22Rv1 (cell line): Measurements from ENCODE around the gene ELF2.
A peak's percentile ranks its signal among the peaks of the same experiment; 100 is the strongest.

Experiments used
- H3K27ac ChIP-seq: fragments of 450-650 bp; 2 replicates; pipeline ENCODE4 v1.5.1; 2017
- CTCF ChIP-seq: fragments of 450-650 bp; IDR thresholded peaks from 2 replicates; pipeline ENCODE4 v1.5.1; 2017; ENCODE audit warnings: mild to moderate bottlenecking
- ZFX ChIP-seq: fragments of 450-650 bp; IDR thresholded peaks from 2 replicates; pipeline ENCODE4 v1.6.1; 2017; ENCODE audit warnings: antibody characterized with exemption, borderline replicate concordance

Gene ELF2

DNA sequence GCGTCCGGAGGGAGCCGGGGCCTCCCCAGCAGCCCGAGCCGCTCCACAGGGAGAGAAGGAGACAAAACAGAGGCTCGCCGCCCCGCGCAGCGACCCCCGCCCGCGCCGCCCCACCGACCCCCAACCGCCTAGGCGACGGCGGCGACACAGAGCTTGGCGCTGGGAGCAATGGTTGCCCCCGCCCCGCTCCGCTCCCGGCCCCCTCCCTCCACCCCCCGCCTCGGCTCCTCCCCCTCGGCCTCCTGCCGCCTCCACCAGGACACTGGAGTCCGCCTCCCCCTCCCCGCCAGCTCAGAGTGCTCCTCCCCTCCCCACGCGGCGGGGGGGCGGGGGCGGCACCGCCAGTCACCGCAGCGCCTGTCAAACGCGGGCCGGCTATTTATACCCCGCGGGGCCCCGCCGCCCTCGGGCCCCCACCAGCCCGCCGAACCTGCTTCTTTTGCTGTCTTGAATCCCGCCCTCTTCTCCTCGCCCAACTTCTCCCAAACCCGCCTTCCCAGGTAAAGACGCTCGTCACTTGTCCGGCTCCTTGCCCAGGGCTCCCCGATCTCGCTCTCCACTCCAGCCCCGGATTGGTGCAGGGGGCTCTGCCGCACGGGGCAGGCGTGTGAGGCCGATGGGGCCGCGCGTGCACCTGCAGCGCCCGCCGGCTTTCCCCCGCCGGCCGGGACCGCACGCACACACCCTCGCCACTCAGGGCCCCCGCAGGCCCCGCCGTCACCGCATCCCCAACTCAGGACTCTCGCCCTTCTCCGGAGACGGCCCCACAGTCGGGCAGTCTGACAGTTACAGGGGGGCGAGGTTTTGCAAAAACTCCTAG is at the start of gene ELF2:
Gene ELF2 (minus strand): TSS at position 170 of the 820 bp plus-strand sequence. CDS start 39,517 bp downstream, outside the sequence.
- no peak for TF ChIP-seq ZFX
- no peak for TF ChIP-seq CTCF
- H3K27ac ChIP-seq: peak within 1 kb of the TSS; percentile 98

DNA sequence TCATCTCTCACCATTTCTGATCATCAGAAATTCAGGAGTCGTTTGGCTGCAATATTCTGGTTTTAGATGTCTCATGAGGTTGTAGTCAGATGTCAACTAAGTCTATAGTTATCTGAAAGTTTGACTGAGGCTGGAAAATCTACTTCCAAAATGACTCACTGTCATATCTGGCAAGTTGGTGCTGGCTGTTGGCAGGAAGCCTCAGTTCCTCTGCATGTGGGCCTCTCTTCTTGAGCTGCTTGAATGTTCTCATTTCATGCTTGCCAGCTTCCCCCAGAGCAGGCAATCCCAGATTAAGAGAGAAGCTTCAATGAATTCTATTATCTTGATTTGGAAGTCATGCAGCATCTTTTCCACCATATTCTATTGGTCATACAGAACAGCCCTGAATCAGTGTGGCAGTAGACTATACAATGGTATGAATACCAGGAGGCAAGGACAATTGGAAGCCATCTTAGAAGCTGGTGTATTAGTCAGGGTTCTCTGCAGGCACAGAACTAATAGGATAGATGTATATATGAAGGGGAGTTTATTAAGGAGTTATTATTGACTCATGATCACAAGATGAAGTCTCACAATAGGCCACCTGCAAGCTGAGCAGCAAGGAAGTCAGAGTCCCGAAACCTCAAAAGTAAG is 46.8 kb upstream of the ELF2 start:
- TF ChIP-seq CTCF (no peak), ZFX (no peak)
- H3K27ac ChIP-seq: no peak overlapping the region

DNA sequence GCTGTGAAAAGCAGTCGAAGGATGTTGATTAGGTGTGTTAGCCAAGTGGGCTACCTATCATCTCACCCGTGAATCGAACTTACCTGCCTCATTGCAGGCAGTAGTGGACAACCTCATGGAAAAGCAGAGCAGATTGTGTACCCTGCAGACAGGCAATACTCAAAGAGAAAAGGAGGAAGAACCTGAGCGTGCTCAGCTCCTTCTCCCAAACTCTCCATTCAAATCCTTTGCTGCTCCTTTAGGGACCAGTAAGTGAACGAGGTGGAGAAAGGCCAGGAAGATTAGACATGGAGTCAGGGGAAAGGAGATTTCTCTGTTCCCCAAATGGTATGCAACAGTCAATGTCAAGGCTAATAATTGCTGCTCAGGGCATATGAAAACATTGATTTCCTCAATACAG is 45.2 kb upstream of the ELF2 start:
- TF ChIP-seq ZFX (no peak), CTCF (no peak)
- no peak overlapping the region for H3K27ac ChIP-seq

GRCh38 chr4:139221687-139222086 is 44.7 kb upstream of the ELF2 start:
- TF ChIP-seq CTCF (no peak), ZFX (no peak)
- no peak overlapping the region for H3K27ac ChIP-seq

GRCh38 chr4:139219450-139220055 is 42.5 kb upstream of the ELF2 start:
- H3K27ac ChIP-seq: no peak overlapping the region

DNA sequence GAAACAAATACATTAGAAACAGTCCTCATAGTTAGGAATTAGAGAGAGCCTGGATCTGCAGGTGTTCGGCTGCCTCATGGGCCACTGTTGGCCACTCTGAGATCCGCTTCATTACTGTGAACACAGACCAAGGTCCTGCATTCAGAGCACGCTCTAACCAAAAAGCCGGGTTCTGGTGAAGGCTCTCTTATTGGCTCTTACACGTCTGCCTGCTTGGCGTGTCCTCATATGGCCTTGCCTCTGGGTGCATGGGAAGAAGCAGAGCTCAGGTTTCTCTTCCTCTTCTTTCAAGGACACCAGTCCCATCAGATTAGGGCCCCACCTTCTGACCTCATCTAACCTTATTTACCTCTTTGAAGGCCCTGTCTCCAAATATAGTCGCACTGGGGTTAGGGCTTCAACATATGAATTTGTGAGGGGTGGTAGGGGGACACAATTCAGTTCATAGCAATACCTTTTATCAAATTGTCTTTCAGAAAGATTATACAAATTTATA is 37.1 kb upstream of the ELF2 start:
- H3K27ac ChIP-seq: peak overlapping the region; percentile 54
- no peak for TF ChIP-seq CTCF
- no peak for TF ChIP-seq ZFX

More at GRCh38 chr4:139219450-139220055, 42.5 kb upstream of the ELF2 start:
- TF ChIP-seq CTCF (no peak), ZFX (no peak)

DNA sequence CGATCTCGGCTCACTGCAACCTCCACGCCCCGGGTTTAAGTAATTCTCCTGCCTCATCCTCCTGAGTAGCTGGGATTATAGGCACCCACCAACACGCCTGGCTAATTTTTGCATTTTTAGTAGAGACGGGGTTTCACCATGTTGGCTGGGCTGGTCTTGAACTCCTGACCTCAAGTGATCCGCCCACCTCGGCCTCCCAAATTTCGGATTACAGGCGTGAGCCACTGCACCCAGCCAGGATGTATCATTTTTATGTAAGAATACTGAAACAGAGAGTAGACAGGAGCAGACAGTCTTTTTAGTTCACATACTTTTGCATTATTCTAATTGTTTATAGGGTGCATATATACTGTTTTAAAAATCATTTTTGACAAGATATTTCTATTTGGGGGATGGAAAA is 36.6 kb upstream of the ELF2 start:
- H3K27ac ChIP-seq: peak overlapping the region; percentile 54
